Measurements from ENCODE around the gene MPPED2.

MPPED2 gene

GRCh38 chr11:30447058-30447640 is 139.0 kb downstream of the MPPED2 start:
- DNase-seq, result no peak

DNA sequence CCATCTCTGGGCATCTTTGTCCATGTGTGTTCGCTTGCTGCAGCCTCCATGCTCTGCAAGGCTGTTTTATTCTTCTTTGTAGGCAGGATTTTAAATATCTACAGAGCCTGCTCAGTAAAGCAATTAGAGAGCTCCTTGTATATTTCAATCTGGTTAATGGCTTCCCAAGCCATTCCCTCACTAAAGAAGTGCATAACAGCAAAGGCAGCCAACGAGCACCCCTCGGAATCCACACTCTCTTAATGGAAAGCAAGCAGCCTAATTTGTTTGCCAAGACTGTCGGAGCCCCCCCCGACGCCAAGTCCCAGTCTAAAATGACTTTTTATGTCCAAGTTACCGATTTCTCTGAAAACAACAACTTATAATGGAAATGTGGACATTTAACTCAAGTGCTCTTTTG is 139.6 kb downstream of the MPPED2 start:
- DNase-seq, result no peak

DNA sequence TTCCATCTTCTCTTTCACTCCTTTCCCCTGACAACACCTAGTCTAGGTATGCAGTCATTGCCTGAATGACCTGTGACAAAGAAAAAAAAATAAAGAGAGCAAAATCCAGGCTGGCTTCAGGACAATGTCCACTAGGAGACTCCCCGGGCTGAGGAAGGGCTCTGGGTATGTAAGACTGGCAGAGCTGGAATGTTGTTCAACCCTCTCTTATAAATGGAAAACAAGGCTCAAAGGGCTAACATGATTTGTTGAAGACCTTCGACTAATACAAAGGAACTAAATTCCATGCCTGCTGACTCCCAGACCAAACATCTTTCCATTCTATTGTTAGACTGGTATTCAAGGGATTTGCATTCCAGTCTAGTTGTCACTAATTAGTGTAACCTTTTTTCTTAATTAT is 141.1 kb downstream of the MPPED2 start:
- DNase-seq, result no peak

DNA sequence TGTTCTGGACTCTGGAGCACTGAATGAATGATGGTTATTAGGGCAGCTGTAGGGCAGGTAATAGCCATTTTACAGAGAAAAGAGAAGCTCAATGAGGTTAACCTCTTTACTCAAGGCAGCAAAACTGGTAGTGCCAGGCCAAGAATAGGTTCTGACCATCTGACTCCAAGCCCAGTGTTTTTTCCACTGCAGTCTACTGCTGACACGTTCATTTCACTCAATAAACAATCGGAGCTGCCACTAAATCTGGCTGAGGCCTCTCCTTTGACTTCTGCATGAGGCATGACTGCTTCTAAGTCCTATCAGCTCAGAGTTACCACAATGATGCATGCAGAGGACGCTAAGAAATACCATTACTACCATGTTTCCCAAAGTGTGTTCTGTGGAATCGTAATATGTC is 145.6 kb downstream of the MPPED2 start:
- no peak for DNase-seq

GRCh38 chr11:30436801-30437200 is 149.4 kb downstream of the MPPED2 start:
- no peak for DNase-seq

DNA sequence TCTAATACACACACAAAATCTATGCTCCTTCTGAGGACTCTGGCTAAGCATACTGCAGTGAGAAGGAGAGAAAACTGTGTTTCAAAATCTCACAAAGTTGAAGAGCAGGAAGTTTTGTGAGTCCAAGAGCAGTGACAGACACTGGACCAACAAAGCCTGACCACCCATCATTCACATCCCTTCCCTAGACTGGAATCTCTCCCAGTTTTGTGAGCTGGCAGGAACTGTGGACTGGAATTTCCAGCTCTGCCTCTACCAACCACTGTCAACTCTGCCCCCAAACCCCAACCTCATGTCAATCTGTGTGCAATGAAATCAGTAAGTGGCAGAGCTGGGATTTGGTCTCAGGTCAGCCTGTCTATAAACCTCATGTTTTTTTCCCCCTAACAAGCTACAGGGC is 150.7 kb downstream of the MPPED2 start:
- no peak for DNase-seq

DNA sequence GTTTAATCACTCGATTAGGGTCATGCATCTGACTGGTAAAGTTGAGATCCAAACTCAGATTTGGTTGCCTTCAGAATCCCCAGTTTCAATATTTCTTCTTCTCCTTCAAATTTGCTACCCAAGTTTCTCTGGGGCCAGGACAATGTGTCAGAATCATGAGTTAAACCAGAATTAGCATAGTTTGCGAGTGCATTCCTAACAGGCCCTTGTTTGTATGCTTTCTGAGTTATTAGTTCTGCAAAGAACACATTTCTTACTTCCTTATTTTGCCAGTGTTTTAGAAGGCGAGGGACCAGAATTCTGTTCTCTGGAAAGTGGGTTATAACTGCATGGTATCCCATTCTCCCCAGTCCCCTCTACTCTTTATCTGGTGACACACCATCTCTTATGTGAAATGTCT is 151.3 kb downstream of the MPPED2 start:
- no peak for DNase-seq

DNA sequence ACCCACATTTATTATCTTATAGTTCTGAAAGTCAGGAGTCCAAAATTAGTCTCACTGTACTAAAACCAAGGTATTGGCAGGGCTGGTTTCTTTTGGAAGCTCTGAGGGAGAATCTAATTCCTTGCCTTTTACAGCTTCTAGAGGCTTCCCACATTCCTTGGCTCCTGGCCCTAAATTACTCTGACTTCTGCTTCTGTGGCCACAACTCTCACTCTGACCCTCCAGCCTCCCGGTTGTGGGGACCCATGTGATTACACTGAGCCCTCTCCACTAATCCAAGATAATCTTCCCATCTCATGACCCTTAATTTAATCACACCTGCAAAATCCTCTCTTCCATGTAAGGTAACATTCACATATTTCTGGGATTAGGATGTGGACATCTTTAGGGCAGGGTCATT is 152.3 kb downstream of the MPPED2 start:
- DNase-seq, result no peak

GRCh38 chr11:30432716-30433115 is 153.4 kb downstream of the MPPED2 start:
- DNase-seq, result no peak

- no peak for DNase-seq
Measured at GRCh38 chr11:30432178-30432577, 154.0 kb downstream of the MPPED2 start.

DNA sequence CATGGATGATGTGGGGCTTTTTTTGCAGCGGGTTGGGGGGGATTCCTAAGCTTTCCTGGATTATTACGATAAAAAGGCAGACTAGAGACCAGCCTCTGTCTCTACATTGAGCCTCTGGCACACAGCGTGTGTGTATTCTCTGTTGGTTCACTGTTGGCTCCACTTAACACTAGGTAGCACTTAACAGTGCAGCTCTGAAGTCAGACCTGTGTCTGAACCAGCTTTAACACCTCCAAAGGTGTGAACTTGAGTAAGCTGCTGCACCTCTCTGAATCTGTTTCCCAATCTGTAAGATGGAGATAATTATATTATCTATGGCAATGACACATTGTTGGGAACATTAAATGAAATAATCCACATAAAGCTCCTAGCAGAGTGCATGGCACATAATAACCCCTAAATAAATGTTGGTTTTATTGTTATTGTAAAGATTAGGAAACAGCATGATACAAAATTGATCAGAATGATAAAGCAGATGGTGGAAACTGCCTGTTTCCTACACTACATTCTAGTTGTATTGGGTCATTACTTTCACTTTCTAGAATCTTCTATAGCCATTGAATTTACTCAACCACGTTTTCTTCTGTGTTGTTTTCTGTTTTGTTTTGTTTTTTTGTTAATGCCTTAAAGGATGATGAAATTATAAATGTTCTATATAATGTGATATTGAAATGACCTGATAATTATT is 154.9 kb downstream of the MPPED2 start:
- no peak for DNase-seq

DNA sequence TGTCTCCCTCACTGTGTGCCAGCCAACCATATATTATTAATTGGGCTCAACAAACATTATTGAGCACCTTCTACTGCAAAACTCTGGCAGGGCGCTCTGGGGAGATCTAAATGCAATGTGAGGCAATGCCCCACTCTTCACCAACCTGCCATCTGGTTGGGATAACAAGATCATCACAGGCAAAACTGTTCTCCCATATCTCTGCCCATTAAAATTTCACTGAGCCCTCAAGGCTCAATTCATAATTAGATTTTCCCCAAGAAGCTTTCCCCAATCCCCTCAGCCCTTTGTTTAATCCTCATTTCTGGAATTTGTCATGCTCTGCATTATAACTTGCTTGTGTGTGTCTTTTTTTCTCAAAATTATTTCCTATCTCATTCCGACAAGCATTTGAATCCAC is 156.6 kb downstream of the MPPED2 start:
- DNase-seq, result no peak

- no peak for DNase-seq
Measured at GRCh38 chr11:30426781-30427180, 159.4 kb downstream of the MPPED2 start.

DNA sequence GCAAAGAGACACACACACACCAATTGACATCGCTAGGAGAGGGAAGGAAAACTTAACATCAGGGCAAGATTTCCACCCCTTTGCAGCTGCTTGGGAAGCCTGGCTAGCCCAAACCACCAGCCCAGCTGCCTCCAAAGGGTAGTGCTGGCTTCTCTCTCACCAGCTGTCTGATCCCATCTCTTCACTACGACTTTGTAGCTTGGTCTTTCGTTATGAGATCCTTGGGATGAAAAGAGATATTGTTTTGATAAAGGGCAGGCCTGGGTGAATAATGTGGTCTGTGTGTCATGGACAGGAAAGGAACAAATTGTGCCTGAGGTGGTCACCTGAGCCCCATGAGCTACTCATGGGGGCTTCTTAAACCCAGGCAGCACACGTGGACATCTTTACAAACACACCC is 161.3 kb downstream of the MPPED2 start:
- no peak for DNase-seq

DNA sequence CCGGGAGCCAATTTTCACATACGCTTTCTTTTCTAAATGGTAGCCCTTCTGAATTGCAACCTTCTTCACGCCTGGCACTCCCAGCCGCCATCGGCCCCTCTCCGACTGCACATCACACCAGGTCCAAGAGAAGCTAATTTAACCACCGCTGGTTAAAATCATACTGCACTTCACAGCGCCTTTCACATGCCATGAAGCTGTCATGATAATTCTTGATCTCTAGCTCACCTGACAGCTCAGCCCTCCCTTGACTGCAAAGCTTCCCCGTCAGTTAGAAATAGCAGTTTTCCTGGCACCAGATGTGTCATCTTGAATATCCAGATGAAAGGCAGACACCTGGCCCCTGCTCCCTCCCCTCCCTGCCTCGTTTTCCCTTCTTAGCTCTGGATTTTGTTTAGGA is 161.8 kb downstream of the MPPED2 start:
- DNase-seq, result no peak

DNA sequence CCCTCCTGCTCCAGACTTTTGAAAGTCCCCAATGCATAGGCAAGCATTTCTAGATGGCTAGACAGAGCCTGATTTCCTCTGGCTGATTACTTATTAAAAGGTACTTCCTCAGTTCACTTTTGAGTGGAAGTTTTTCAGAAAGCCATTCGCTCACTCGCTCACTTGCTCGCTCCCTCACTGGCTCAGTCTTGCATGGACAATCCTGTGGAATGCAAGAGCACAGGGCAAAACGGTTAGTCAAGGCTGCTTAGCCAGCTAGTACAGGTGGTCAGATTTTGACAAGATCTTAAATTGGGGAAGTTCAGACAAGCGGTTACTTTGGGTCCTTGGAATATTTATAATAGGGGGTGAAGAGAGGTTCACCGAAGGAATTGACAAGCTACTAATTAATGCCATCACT is 162.3 kb downstream of the MPPED2 start:
- no peak for DNase-seq

GRCh38 chr11:30423279-30423648 is 162.9 kb downstream of the MPPED2 start:
- no peak for DNase-seq

DNA sequence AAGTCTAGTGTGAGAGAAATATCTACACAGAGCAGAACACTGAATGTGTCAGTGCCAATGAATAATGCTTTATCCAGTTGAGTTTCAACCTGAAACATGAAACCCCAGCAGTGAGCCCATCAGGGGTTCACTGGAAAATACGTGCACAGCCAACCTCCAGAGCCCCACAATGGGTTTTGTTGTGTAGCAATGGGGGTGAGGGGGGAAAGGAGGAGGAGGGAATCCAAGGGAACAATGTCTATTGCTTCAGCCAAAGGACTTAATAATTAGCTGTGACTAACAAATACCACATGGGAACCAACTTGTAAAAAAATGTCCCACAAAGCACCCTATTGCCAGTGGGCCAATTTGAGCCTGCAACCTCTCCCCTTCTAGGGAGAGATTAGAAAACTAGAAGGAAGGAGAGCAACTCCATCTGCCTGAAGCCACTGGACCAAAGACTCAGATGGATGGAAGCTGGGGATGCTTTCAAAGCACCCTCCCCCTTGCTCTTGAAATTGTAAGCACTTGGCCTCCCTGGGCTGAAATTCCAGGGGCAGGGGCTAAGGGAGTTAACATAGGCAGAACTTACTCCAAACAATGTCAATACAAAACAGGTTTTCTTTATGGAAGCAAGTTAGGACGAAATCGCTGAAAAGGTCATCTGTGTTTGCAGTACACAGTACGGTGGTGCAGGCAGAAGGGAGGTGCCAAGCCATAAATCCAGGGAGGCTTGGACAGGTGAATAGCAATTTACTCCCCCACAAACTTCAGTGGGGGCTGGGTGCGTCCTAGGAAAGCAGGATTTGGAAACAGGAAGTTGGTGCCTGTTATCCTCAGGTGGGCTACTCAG is 163.5 kb downstream of the MPPED2 start:
- DNase-seq, result no peak

- no peak for DNase-seq
Measured at GRCh38 chr11:30420233-30420787, 165.8 kb downstream of the MPPED2 start.

GRCh38 chr11:30414806-30415205 is 171.3 kb downstream of the MPPED2 start:
- DNase-seq, result no peak

GRCh38 chr11:30414244-30414643 is 171.9 kb downstream of the MPPED2 start:
- no peak for DNase-seq

- no peak for DNase-seq
Measured at GRCh38 chr11:30412509-30412908, 173.6 kb downstream of the MPPED2 start.

DNA sequence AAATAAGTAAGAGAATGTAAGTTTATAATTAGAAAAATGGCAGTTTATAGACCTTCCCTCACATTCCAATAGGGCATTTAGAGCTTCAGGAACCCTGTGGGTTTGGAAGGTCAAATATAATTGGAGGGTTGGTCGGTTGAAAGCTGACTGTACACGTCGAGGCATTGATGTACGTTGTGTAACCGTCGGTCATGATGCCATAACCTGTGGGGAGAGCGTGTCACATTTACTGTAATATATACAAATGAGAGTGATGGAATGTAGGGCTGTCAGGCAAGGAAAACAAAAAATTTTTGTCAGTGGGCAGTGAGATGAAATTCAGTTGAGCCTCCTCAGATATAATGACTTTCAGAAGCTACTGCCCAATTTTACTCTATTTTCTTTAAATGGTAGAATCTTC is 174.8 kb downstream of the MPPED2 start:
- DNase-seq, result no peak
